Measurements from ENCODE around the gene CREB3. TPM values are rescaled to one million over a fixed set of nuclear protein-coding genes. Genes with fewer than 3 reads are reported as not detected.
A peak's percentile ranks its signal among the peaks of the same experiment; 100 is the strongest.

The CREB3 gene
- total RNA-seq, 1 experiment from 2014 or later = 22.4 TPM

GRCh38 chr9:35708146-35708545 is 24.3 kb upstream of the CREB3 start:
- no peak for DNase-seq
- intact Hi-C loops (cut with micrococcal nuclease; ENCODE audit: unreplicated experiment) = no loop called here
- peaks cover 21% of the 10 kb centered on the region for H3K4me1 ChIP-seq (replicated peaks; ENCODE audit: insufficient read depth)
- H3K4me2 ChIP-seq = no peak overlapping the region
- H3K9me2 ChIP-seq (ENCODE audit: insufficient read depth) = no peaks in the 10 kb centered on the region
- ChIA-PET CTCF (no interaction called here), POLR2A (ENCODE audit: unreplicated experiment) (no interaction called here)
- H3K4me3 ChIP-seq = no peak overlapping the region
- no peaks in the 10 kb centered on the region for H3K36me3 ChIP-seq (ENCODE audit: low read depth)
- H3K9me3 ChIP-seq (ENCODE audit: insufficient read depth, low read depth) = no peaks in the 10 kb centered on the region
- H3K79me2 ChIP-seq (ENCODE audit: low read depth) = no peaks in the 10 kb centered on the region
- H2AFZ ChIP-seq = no peak overlapping the region
- TF ChIP-seq CTCF (conservative IDR thresholded peaks at IDR 0.05) (no peak), EZH2 (IDR thresholded peaks at IDR 0.05; ENCODE audit: low read depth) (no peak)
- H3K27me3 ChIP-seq (ENCODE audit: insufficient read depth, low read depth) = no peaks in the 10 kb centered on the region
- H3K27ac ChIP-seq = no peak overlapping the region
- peaks cover 16% of the 10 kb centered on the region for H3F3A ChIP-seq (ENCODE audit: insufficient read depth, low read depth)
- no TSS peak for BruUV-seq (replicated peaks)
- H4K20me1 ChIP-seq (ENCODE audit: insufficient read depth) = no peaks in the 10 kb centered on the region

- no peaks in the 10 kb centered on the region for H3K9me2 ChIP-seq (ENCODE audit: insufficient read depth)
- H3F3A ChIP-seq (ENCODE audit: insufficient read depth, low read depth) = peaks cover 19% of the 10 kb centered on the region
- intact Hi-C loops (cut with micrococcal nuclease; ENCODE audit: unreplicated experiment) = no loop called here
- H2AFZ ChIP-seq = no peak overlapping the region
- no peaks in the 10 kb centered on the region for H4K20me1 ChIP-seq (ENCODE audit: insufficient read depth)
- TF ChIP-seq CTCF (conservative IDR thresholded peaks at IDR 0.05) (no peak), EZH2 (IDR thresholded peaks at IDR 0.05; ENCODE audit: low read depth) (no peak)
- peak overlapping the region; percentile 59; the same call in 1 of the 2 replicates for H3K27ac ChIP-seq
- H3K4me3 ChIP-seq = no peak overlapping the region
- H3K4me2 ChIP-seq = no peak overlapping the region
- DNase-seq = no peak
- BruUV-seq (replicated peaks) = TSS peak; percentile 19
- H3K27me3 ChIP-seq (ENCODE audit: insufficient read depth, low read depth) = no peaks in the 10 kb centered on the region
- ChIA-PET POLR2A (ENCODE audit: unreplicated experiment) (no interaction called here), CTCF (interaction anchor here (0.8 kb wide), 1 partner anchor 20 kb away, joined by 3 read pairs; no protein-coding TSS in a partner anchor)
- H3K36me3 ChIP-seq (ENCODE audit: low read depth) = no peaks in the 10 kb centered on the region
- no peaks in the 10 kb centered on the region for H3K79me2 ChIP-seq (ENCODE audit: low read depth)
- H3K9me3 ChIP-seq (ENCODE audit: insufficient read depth, low read depth) = no peaks in the 10 kb centered on the region
- H3K4me1 ChIP-seq (replicated peaks; ENCODE audit: insufficient read depth) = peaks cover 21% of the 10 kb centered on the region
These were observed 21.5 kb upstream of the CREB3 start for GRCh38 chr9:35710818-35711500.

- no peaks in the 10 kb centered on the region for H3K9me2 ChIP-seq (ENCODE audit: insufficient read depth)
- H2AFZ ChIP-seq = no peak overlapping the region
- no peaks in the 10 kb centered on the region for H3K79me2 ChIP-seq (ENCODE audit: low read depth)
- no TSS peak for BruUV-seq (replicated peaks)
- peaks cover 21% of the 10 kb centered on the region for H3K4me1 ChIP-seq (replicated peaks; ENCODE audit: insufficient read depth)
- H4K20me1 ChIP-seq (ENCODE audit: insufficient read depth) = no peaks in the 10 kb centered on the region
- peak; percentile 86 to 92 for DNase-seq
- TF ChIP-seq EZH2 (IDR thresholded peaks at IDR 0.05; ENCODE audit: low read depth) = no peak
- TF ChIP-seq CTCF (conservative IDR thresholded peaks at IDR 0.05) = no peak; the same call in 1 of the 2 replicates
- intact Hi-C loops (cut with micrococcal nuclease; ENCODE audit: unreplicated experiment) = no loop called here
- H3K9me3 ChIP-seq (ENCODE audit: insufficient read depth, low read depth) = no peaks in the 10 kb centered on the region
- H3K27me3 ChIP-seq (ENCODE audit: insufficient read depth, low read depth) = no peaks in the 10 kb centered on the region
- peaks cover 4% of the 10 kb centered on the region; the same call in 1 of the 2 replicates for H3K36me3 ChIP-seq (ENCODE audit: low read depth)
- peak overlapping the region; percentile 47 for H3K4me2 ChIP-seq
- CTCF ChIA-PET = interaction anchor here (0.8 to 1.1 kb wide), 3 partner anchors 17 to 47 kb away, joined by 3 to 4 read pairs (median 3); partner anchors contain the start of gene ARHGEF39
- POLR2A ChIA-PET (ENCODE audit: unreplicated experiment) = interaction anchor here (0.5 to 1.1 kb wide), 7 partner anchors 12 to 45 kb away, joined by 3 to 24 read pairs (median 4); partner anchors contain the start of genes CREB3 and TLN1
- peaks cover 19% of the 10 kb centered on the region for H3F3A ChIP-seq (ENCODE audit: insufficient read depth, low read depth)
- H3K4me3 ChIP-seq = no peak overlapping the region
- H3K27ac ChIP-seq = peak overlapping the region; percentile 65
These were observed 20.7 kb upstream of the CREB3 start for GRCh38 chr9:35711501-35712428.

Data from PC-9 (cell line).